ENCODE data around the gene HSPB9. TPM values are rescaled to one million over a fixed set of nuclear protein-coding genes. Genes with fewer than 3 reads are reported as not detected.
A peak's percentile ranks its signal among the peaks of the same experiment; 100 is the strongest.

Gene HSPB9
- total and polyA plus RNA-seq, 2 donors (not counting 3 experiments of a cell fraction or from before 2014, with no cell fraction given): not detected

DNA sequence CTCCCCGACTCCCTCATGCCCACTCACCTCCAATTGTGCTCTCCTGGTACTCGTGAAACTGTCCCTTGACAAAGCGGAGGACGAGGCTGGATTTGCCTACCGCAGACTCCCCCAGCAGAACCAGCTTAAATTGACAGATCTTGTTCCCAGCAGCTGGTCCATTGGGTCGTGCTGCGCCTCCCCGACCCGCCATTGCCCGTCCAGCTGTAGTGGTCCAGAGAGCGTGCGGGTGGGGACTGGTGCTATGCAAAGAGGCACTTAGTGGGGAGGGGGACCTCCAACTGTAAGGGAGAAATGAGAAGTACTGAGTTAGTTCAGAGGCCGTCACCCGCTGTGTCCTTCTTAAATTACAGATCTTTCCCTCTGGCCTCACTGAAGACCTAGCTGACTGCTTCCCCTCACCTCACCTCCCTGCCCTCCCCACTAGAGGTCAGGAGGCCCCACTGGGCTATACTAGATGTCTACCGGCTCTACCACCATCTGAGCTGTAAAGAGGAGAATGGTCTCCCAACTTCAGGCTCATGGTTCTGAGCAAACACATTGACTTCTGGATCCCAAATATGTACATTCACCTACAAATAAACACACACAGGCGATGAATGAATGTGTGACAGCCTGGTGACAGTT, 7.8 kb downstream of the HSPB9 start:
- H3K4me1 ChIP-seq (ENCODE audit: control insufficient read depth, extremely low read depth, insufficient read depth, low read length): peaks cover 64% of the 10 kb centered on the region
- no peaks in the 10 kb centered on the region for H3K27me3 ChIP-seq (ENCODE audit: control insufficient read depth in 2 of 2, insufficient read depth in 2 of 2, low read length in 2 of 2)
- FAIRE-seq (peak; percentile 21), DNase-seq (ENCODE audit: low read depth, low spot score) (no peak)
- no peak overlapping the region for H3K27ac ChIP-seq (ENCODE audit: insufficient read depth, low read depth, low read length)
- H3K9ac ChIP-seq (replicated peaks; ENCODE audit: extremely low read depth, insufficient read depth, low read length): no peak overlapping the region
- CTCF ChIA-PET: interaction anchor here (1.2 to 1.5 kb wide), 2 partner anchors 32 to 50 kb away, joined by 4 to 5 read pairs; partner anchors contain the start of gene KCNH4
- BruUV-seq (replicated peaks): no TSS peak
- no peak overlapping the region for H3K4me3 ChIP-seq (replicated peaks in 1 of 3; ENCODE audit: insufficient read depth in 1 of 3, low read depth in 1 of 3, low read length in 3 of 3)
- H3K9me3 ChIP-seq (replicated peaks; ENCODE audit: control insufficient read depth, insufficient read depth, low read length): no peaks in the 10 kb centered on the region
- TF ChIP-seq, protein P1, sequence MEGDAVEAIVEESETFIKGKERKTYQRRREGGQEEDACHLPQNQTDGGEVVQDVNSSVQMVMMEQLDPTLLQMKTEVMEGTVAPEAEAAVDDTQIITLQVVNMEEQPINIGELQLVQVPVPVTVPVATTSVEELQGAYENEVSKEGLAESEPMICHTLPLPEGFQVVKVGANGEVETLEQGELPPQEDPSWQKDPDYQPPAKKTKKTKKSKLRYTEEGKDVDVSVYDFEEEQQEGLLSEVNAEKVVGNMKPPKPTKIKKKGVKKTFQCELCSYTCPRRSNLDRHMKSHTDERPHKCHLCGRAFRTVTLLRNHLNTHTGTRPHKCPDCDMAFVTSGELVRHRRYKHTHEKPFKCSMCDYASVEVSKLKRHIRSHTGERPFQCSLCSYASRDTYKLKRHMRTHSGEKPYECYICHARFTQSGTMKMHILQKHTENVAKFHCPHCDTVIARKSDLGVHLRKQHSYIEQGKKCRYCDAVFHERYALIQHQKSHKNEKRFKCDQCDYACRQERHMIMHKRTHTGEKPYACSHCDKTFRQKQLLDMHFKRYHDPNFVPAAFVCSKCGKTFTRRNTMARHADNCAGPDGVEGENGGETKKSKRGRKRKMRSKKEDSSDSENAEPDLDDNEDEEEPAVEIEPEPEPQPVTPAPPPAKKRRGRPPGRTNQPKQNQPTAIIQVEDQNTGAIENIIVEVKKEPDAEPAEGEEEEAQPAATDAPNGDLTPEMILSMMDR (IDR thresholded peaks at IDR 0.05; ENCODE audit: extremely low read depth in 1 of 2, insufficient read depth in 1 of 2, low read depth in 1 of 2, low read length in 2 of 2): no peak
- TF ChIP-seq POLR2AphosphoS5 (IDR thresholded peaks at IDR 0.05; ENCODE audit: insufficient read depth, low read depth, low read length) (no peak), FOS (IDR thresholded peaks at IDR 0.05; ENCODE audit: borderline replicate concordance, insufficient read depth, low read length) (no peak), GATA2 (IDR thresholded peaks at IDR 0.05; ENCODE audit: insufficient read depth, insufficient read length, low read depth, low read length) (no peak), MYC (IDR thresholded peaks at IDR 0.05; ENCODE audit: low read depth, low read length) (no peak), EZH2 (IDR thresholded peaks at IDR 0.05; ENCODE audit: borderline replicate concordance, low read depth, low read length, severe bottlenecking) (no peak), MAX (IDR thresholded peaks at IDR 0.05; ENCODE audit: insufficient read depth, insufficient read length) (no peak), POLR2A (IDR thresholded peaks at IDR 0.05; ENCODE audit: low read depth, low read length) (no peak)
- H3K36me3 ChIP-seq (ENCODE audit: control insufficient read depth in 2 of 2, extremely low read depth in 1 of 2, insufficient read depth in 2 of 2, low read length in 2 of 2): peaks cover 24 to 37% of the 10 kb centered on the region in 2 experiments
- POLR2A ChIA-PET: no interaction called here
- dilution Hi-C loops (cut with MboI; ENCODE audit: extremely low pct_ligation_motif_present, low sequenced_read_pairs): no loop called here
- intact Hi-C loops (cut with micrococcal nuclease): loop anchor here (10.0 kb wide), 2 partner anchors 144 to 394 kb away; partner anchors contain the start of gene STAT5B
- no peaks in the 10 kb centered on the region for H4K20me1 ChIP-seq (replicated peaks; ENCODE audit: control insufficient read depth, extremely low read depth, insufficient read depth, low read length)
- H3K9me1 ChIP-seq (replicated peaks; ENCODE audit: control insufficient read depth, extremely low read depth, insufficient read depth, low read length): no peaks in the 10 kb centered on the region
- H3K79me2 ChIP-seq (ENCODE audit: control insufficient read depth, insufficient read depth, low read length): peaks cover 58% of the 10 kb centered on the region
- H3K4me2 ChIP-seq (ENCODE audit: insufficient read depth, low read length): no peak overlapping the region
- no peak overlapping the region for H2AFZ ChIP-seq (ENCODE audit: low read depth, low read length)
